ENCODE data around the gene PSME2. TPM values are rescaled to one million over a fixed set of nuclear protein-coding genes. Genes with fewer than 3 reads are reported as not detected.

Gene PSME2
- total RNA-seq, 4 donors from 2014 or later = 59.5 to 69.8 (median 68.5) TPM

- in situ Hi-C loops (cut with MboI; ENCODE audit: low pct_ligation_motif_present in 1 of 4, low pct_unique_long_range_greater_than_20kb in 1 of 4, low sequenced_read_pairs in 3 of 4) (no loop called here), intact Hi-C loops (cut with DNase I; ENCODE audit: low total_unique reads) (no loop called here)
- Histone ChIP-seq H3K27me3 (no peaks in the 10 kb centered on the region), H3K9me3 (no peaks in the 10 kb centered on the region), H3K4me3 (peak within 1 kb of the TSS; percentile 52 to 86 (median 72)), H3K4me1 (peaks cover 12 to 20% (median 12%) of the 10 kb centered on the region in 4 donors), H3K36me3 (peaks cover 0 to 13% (median 0%) of the 10 kb centered on the region in 4 donors), H3K27ac (peak within 1 kb of the TSS; percentile 74 to 93 (median 82))
- WGBS, 2 donors (ENCODE audit: low coverage in 1 of 2) = 0% methylated on average over 57 of the region's 65 CpGs; no CpG with 5 or more reads in 1 of the 2 donors
- peak; percentile 96 for DNase-seq
- TF ChIP-seq, protein P1, sequence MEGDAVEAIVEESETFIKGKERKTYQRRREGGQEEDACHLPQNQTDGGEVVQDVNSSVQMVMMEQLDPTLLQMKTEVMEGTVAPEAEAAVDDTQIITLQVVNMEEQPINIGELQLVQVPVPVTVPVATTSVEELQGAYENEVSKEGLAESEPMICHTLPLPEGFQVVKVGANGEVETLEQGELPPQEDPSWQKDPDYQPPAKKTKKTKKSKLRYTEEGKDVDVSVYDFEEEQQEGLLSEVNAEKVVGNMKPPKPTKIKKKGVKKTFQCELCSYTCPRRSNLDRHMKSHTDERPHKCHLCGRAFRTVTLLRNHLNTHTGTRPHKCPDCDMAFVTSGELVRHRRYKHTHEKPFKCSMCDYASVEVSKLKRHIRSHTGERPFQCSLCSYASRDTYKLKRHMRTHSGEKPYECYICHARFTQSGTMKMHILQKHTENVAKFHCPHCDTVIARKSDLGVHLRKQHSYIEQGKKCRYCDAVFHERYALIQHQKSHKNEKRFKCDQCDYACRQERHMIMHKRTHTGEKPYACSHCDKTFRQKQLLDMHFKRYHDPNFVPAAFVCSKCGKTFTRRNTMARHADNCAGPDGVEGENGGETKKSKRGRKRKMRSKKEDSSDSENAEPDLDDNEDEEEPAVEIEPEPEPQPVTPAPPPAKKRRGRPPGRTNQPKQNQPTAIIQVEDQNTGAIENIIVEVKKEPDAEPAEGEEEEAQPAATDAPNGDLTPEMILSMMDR (IDR thresholded peaks at IDR 0.05) = no peak
- no peak for TF ChIP-seq EP300 (IDR thresholded peaks at IDR 0.05; ENCODE audit: low read depth)
- peak; percentile 63 for TF ChIP-seq POLR2A (IDR thresholded peaks at IDR 0.05)
- TF ChIP-seq POLR2AphosphoS5 (IDR thresholded peaks at IDR 0.05) = peak; percentile 66 to 72 (median 66)
Measured at GRCh38 chr14:24188251-24189058, 42.0 kb upstream of the PSME2 start, which contains the start of gene IPO4. Gene IPO4 (minus strand): TSS chr14:24188816. CDS start chr14:24188787, 29 bp downstream.

DNA sequence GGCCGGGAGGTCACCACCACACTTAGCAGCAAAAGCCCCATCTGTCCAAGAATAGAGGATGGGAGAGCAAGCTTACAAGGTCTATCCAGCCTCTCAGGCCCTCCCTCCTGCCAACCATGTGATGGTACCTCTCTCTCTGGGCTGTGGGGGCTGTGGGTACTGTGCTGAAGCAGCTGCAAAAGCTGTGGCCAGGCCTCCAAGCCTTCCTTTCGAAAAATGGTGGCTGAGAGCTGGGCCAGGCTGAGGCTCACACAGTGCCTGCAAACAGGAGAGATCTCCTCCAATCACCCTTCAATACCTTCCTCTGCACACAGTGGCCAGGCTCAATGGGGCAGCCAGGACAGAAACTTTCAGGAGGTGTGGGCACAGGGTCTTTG, 41.1 kb upstream of the PSME2 start:
- in situ Hi-C loops (cut with MboI; ENCODE audit: low pct_ligation_motif_present in 1 of 4, low pct_unique_long_range_greater_than_20kb in 1 of 4, low sequenced_read_pairs in 3 of 4) = no loop called here
- H3K36me3 ChIP-seq = peaks cover 0 to 15% (median 0%) of the 10 kb centered on the region in 4 donors
- intact Hi-C loops (cut with DNase I; ENCODE audit: low total_unique reads) = no loop called here
- WGBS, 2 donors (ENCODE audit: low coverage in 1 of 2) = 70% methylated on average over 2 of the region's 2 CpGs; no CpG with 5 or more reads in 1 of the 2 donors
- no peaks in the 10 kb centered on the region for H3K9me3 ChIP-seq
- DNase-seq = no peak
- peaks cover 12 to 20% (median 12%) of the 10 kb centered on the region in 4 donors for H3K4me1 ChIP-seq
- no peaks in the 10 kb centered on the region for H3K27me3 ChIP-seq
- TF ChIP-seq EP300 (IDR thresholded peaks at IDR 0.05; ENCODE audit: low read depth) (no peak), POLR2A (IDR thresholded peaks at IDR 0.05) (no peak), POLR2AphosphoS5 (IDR thresholded peaks at IDR 0.05) (no peak)
- TF ChIP-seq, protein P1 (IDR thresholded peaks at IDR 0.05) = no peak
- H3K4me3 ChIP-seq = no peak overlapping the region
- H3K27ac ChIP-seq = peak overlapping the region in 1 of 4 donors; percentile 74

GRCh38 chr14:24186831-24187538, 40.6 kb upstream of the PSME2 start:
- Histone ChIP-seq H3K4me1 (peaks cover 12 to 20% (median 12%) of the 10 kb centered on the region in 4 donors), H3K27ac (no peak overlapping the region), H3K36me3 (peaks cover 0 to 15% (median 0%) of the 10 kb centered on the region in 4 donors), H3K27me3 (no peaks in the 10 kb centered on the region), H3K9me3 (no peaks in the 10 kb centered on the region), H3K4me3 (no peak overlapping the region)
- intact Hi-C loops (cut with DNase I; ENCODE audit: low total_unique reads) = no loop called here
- WGBS, 2 donors (ENCODE audit: low coverage in 1 of 2) = 89% methylated on average over 5 to 10 of the region's 10 CpGs
- in situ Hi-C loops (cut with MboI; ENCODE audit: low pct_ligation_motif_present in 1 of 4, low pct_unique_long_range_greater_than_20kb in 1 of 4, low sequenced_read_pairs in 3 of 4) = no loop called here
- TF ChIP-seq EP300 (IDR thresholded peaks at IDR 0.05; ENCODE audit: low read depth) = no peak
- TF ChIP-seq, protein P1 (IDR thresholded peaks at IDR 0.05) = no peak
- no peak for TF ChIP-seq POLR2AphosphoS5 (IDR thresholded peaks at IDR 0.05)
- no peak for TF ChIP-seq POLR2A (IDR thresholded peaks at IDR 0.05)
- no peak for DNase-seq

- Histone ChIP-seq H3K27me3 (no peaks in the 10 kb centered on the region), H3K4me1 (peaks cover 12 to 20% (median 12%) of the 10 kb centered on the region in 4 donors), H3K9me3 (no peaks in the 10 kb centered on the region), H3K36me3 (peaks cover 0 to 15% (median 0%) of the 10 kb centered on the region in 4 donors), H3K27ac (no peak overlapping the region), H3K4me3 (no peak overlapping the region)
- DNase-seq = no peak
- TF ChIP-seq, protein P1 (IDR thresholded peaks at IDR 0.05) = no peak
- TF ChIP-seq POLR2AphosphoS5 (IDR thresholded peaks at IDR 0.05) (no peak), EP300 (IDR thresholded peaks at IDR 0.05; ENCODE audit: low read depth) (no peak)
- in situ Hi-C loops (cut with MboI; ENCODE audit: low pct_ligation_motif_present in 1 of 4, low pct_unique_long_range_greater_than_20kb in 1 of 4, low sequenced_read_pairs in 3 of 4) = no loop called here
- 80 to 95% methylated on average over 1 to 11 of the region's 11 CpGs for WGBS, 2 donors (ENCODE audit: low coverage in 1 of 2)
- intact Hi-C loops (cut with DNase I; ENCODE audit: low total_unique reads) = no loop called here
Measured at GRCh38 chr14:24185741-24186140, 39.3 kb upstream of the PSME2 start.

All from transverse colon (tissue), 4 donors.